ENCODE measurements around the gene NSUN6.
A peak's percentile ranks its signal among the peaks of the same experiment; 100 is the strongest.
"Not testable (repeated sequence)": the region's sequence is repeated elsewhere in the genome, so short reads cannot be mapped to it uniquely, and the experiment has no call there.

Gene NSUN6

DNA sequence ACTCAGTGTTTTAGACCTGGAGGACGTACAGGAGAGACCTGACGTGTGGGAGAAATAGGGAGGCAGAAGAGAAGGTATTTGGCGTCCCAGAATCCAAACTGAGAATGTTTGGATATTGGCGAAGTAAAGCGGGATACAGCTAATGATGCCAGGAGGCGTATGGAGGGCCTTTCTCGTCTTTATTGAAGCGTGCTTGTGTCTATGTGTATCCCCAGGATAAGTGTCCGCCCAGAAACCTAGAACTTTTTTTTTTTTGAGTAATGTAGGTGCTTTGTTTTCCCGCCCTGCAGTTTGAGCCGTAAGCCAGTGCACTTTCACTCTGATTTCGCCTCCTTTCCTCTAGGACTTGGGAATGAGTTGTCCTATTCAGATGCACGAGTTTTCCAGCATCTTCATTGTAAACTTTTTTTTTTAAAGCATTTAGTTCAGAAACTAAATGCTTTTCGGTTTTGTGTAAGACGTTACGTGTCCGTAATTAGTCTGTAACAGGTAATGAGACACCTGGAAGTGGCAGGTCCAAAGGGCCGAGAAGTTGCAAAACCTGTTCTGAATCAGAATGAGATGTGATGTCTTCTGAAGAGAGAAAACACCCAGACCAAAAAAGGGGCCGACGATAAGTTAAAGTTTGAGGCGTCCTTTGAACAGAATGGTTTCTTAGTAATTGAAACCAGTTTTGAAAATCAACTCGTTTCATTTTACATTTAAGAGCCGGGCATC, 8.6 kb upstream of the NSUN6 start:
- peak; percentile 30 for DNase-seq (ENCODE audit: low spot score)
- FAIRE-seq: no peak

DNA sequence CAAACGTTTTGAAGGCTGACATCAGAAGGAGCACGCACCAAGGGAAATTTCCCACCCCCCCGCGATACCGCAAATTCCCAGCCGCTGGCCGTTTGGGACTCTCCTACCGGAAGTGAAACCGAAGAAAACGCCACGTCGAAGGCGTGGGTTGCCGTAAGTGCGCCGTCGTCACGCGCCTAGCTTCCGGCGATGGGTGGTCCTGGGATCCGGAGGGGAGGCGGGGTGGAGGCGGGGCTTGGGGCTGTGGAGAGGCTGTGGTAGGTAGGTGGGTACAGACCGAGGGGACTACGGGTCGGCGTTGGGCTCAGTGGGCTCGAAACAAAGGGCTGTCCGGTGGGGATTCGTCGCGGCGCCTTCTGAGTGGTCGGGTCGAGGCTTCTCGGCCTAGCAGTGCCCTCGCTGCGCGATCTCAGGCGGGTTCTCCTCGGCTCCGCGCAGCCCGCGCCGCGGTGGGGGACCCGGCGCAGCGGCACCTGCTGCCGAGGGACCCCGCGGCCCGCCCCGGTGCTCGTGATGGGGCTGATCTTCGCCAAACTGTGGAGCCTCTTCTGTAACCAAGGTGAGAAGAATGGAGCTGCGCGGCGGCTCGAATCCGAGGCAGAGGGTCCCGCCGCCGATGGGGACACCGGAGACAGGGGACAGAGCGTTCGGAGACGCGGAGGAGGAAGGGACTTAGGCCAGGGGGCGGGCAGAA, 7.9 kb upstream of the NSUN6 start, which contains the start of gene ARL5B:
ARL5B (plus strand) TSS at position 307 of the 694 bp plus-strand sequence; CDS start at position 514, 207 bp downstream.
- peak; percentile 86 for FAIRE-seq
- DNase-seq (ENCODE audit: low spot score): peak; percentile 92

DNA sequence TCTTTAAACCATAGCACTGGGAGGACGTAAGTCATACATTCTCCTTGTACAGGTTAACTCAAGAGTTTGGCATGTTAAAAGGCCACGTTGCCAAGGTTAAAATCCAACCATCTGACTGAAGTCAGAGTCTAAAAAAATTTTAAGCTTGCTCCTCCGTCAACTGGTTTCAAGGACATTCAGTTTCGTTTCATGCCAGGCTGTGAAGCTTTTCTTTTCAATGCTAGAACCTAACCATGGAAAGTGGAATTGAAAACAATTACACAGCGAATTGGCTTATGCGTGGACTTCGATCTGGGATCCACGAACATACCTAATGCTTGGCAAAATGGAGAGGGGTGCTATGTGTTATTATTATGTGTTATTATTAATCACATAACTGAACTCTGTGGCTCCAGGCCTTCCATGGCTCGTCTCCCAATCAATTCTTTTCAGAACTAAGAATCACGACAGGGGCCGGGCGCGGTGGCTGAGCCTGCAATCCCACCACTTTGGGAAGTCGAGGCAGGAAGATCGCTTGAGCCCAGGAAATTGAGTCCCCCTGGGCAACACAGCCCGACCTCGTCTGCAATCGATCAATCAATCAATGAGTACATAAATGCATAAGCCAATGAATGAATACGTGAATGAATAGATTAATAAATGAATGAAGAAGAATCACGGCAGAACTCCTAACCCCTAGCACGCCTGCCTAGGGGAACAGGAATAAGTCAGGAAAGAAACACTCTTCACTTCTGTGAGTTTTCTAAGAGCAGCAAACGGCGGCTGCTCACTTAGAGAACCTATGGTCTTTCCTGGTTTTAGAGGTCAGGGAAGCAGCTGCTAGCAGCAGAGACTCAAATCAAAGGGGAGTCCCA, 7.1 kb upstream of the NSUN6 start:
- no peak for FAIRE-seq

GRCh38 chr10:18656724-18657123, 5.3 kb upstream of the NSUN6 start:
- FAIRE-seq (no peak), DNase-seq (ENCODE audit: low spot score) (no peak)

More for the DNA sequence above, 7.1 kb upstream of the NSUN6 start:
- DNase-seq (ENCODE audit: low spot score): peak; percentile 22

GRCh38 chr10:18653112-18653511, 1.7 kb upstream of the NSUN6 start:
- DNase-seq (ENCODE audit: low spot score) (no peak), FAIRE-seq (no peak)

GRCh38 chr10:18650404-18650997, 886 bp downstream of the NSUN6 start:
- DNase-seq (ENCODE audit: low spot score): no peak
- no peak for FAIRE-seq

DNA sequence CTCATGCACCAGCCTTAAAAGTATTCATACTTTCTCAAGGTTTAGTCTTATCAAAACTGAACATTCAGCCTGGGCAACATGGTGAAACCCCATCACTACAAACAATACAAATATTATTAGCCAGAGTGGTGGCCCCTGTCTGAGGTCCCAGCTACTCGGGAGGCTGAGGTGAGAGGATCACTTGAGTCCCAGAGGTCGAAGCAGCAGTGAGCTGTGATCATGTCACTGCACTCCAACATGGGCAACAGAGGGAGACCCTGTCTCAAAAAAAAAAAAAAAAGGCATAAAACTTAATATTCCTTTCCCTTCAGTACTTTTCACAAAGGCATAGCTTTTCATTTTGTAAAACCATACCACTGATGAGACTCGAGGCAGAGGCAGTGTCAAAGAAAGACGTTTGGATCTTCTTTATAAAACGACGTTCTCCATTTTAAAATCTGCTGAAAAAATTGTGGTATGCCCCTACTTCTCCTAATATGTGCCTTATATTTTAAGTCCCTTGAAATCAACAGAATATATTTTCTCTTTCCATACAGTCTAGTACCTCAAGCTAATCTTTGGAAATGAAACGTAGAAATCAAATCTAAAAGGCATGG, 1.9 kb downstream of the NSUN6 start:
- FAIRE-seq (no peak), DNase-seq (ENCODE audit: low spot score) (no peak)

DNA sequence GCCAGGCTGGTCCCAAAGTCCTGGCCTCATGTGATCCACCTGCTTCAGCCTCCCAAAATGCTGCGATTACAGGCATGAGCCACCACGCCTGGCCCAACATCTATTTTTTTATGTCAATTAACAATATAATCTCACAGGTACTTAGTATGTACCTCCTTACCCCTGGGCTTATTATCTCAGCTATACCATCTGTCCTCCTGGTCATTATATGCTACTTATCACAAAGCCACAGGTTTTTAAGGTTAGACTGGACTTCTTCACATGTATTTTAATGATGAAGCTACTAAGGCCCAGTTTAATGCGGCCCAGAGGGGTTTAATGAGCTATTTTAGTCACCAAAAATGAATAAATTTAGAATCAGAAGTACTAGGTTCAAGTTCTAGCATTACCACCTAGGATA, 3.4 kb downstream of the NSUN6 start:
- FAIRE-seq (no peak), DNase-seq (ENCODE audit: low spot score) (no peak)

- DNase-seq (ENCODE audit: low spot score) (no peak), FAIRE-seq (no peak)
These were observed 4.2 kb downstream of the NSUN6 start for GRCh38 chr10:18647151-18647550.

DNA sequence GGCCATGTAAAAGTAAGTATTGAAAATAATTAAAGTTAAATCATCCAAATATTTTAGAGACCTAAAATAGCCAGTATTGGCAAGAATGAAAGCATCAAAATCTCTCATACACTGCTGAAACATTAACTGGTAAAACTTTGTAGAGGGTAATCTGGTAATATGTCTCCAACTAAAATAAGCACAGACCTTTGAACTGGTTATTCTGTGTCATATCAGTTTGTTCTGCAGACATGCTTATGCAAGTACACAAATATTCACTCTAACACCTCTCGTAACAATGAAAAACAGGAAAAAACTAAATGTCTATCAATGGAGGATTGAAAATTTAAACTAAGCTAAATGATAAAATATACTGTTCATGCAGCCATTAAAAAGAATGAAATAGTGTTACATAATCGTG, 11.7 kb downstream of the NSUN6 start:
- DNase-seq (ENCODE audit: low spot score); FAIRE-seq: not testable (repeated sequence)

DNA sequence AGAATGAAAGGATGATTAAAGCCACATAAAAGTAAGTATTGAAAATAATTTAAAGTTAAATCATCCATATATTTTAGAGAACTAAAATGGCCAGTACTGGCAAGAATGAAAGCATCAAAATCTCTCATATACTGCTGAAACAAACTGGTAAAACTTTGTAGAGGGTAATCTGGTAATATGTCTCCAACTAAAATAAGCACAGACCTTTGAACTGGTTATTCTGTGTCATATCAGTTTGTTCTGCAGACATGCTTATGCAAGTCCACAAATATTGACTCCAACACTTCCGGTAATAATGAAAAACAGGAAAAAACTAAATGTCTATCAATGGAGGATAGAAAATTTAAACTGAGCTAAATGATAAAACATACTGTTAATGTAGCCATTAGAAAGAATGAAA, 14.0 kb downstream of the NSUN6 start:
- not testable (repeated sequence) for FAIRE-seq; DNase-seq (ENCODE audit: low spot score)

- no peak for FAIRE-seq
These were observed 15.4 kb downstream of the NSUN6 start for GRCh38 chr10:18635995-18636394.

DNA sequence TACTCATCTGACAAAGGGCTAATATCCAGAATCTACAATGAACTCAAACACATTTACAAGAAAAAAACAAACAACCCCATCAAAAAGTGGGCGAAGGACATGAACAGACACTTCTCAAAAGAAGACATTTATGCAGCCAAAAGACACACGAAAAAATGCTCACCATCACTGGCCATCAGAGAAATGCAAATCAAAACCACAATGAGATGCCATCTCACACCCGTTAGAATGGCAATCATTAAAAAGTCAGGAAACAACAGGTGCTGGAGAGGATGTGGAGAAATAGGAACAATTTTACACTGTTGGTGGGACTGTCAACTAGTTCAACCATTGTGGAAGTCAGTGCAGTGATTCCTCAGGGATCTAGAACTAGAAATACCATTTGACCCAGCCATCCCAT, 18.9 kb downstream of the NSUN6 start:
- DNase-seq (ENCODE audit: low spot score); FAIRE-seq: not testable (repeated sequence)

More at GRCh38 chr10:18635995-18636394, 15.4 kb downstream of the NSUN6 start:
- DNase-seq (ENCODE audit: low spot score): no peak

DNA sequence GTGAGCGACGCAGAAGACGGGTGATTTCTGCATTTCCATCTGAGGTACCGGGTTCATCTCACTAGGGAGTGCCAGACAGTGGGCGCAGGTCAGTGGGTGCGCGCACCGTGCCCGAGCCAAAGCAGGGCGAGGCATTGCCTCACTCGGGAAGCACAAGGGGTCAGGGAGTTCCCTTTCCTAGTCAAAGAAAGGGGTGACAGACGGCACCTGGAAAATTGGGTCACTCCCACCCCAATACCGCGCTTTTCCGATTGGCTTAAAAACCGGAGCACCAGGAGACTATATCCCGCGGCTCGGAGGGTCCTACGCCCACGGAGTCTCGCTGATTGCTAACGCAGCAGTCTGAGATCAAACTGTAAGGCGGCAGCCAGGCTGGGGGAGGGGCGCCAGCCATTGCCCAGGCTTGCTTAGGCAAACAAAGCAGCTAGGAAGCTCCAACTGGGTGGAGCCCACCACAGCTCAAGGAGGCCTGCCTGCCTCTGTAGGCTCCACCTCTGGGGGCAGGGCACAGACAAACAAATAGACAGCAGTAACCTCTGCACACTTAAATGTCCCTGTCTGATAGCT, 23.9 kb downstream of the NSUN6 start:
- DNase-seq (ENCODE audit: low spot score): peak; percentile 22
- FAIRE-seq: not testable (repeated sequence)

DNA sequence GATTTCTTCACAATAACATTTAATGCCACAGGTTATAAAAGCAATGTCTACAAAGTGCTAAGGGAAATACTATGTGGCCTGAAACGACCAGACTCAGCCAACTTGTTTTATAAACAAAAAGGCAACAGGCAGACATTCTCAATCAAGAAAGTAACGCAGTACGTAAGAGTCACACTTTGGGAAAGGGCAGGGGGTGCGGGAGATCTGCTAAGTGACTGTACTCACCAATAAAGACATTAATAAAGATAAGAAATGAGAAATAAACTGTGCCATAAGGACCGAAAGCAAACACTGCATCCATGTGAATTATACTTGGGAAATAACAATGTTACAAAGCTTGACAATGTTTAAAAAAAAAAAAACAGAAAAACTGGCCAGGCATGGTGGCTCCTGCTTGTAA, 25.5 kb downstream of the NSUN6 start:
- no peak for DNase-seq (ENCODE audit: low spot score)
- FAIRE-seq: no peak

- DNase-seq (ENCODE audit: low spot score); FAIRE-seq: not testable (repeated sequence)
These were observed 27.7 kb downstream of the NSUN6 start for GRCh38 chr10:18623671-18624070.

GRCh38 chr10:18620856-18621255, 30.5 kb downstream of the NSUN6 start:
- FAIRE-seq (no peak), DNase-seq (ENCODE audit: low spot score) (no peak)

GRCh38 chr10:18619016-18619415, 32.4 kb downstream of the NSUN6 start:
- no peak for FAIRE-seq
- no peak for DNase-seq (ENCODE audit: low spot score)

DNA sequence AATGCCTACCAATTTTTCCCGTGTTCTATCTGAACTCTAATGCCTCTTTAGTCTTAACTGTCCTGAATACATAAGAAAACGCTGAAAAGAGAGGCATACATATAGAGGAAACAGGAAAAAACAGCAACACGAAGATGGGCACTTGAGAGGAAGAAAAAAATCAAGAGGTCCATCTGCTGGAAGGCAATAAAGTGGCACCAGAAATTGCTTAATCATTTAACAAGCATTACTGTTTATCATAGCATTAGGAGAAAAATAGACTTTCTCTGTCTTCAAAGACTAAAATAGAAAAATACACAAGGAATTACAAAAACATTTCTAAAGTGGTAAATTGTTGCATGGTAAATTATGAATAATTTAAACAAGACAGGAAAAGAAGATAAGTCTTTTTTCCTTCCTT, 35.0 kb downstream of the NSUN6 start:
- no peak for FAIRE-seq
- DNase-seq (ENCODE audit: low spot score): no peak

GRCh38 chr10:18615618-18616017, 35.8 kb downstream of the NSUN6 start:
- FAIRE-seq (no peak), DNase-seq (ENCODE audit: low spot score) (no peak)

- FAIRE-seq (no peak), DNase-seq (ENCODE audit: low spot score) (no peak)
These were observed 40.2 kb downstream of the NSUN6 start for GRCh38 chr10:18611168-18611567.
